CD14-positive monocyte (primary cell): ENCODE data around the gene ABTB2. TPM values are rescaled to one million over a fixed set of nuclear protein-coding genes. Genes with fewer than 3 reads are reported as not detected.

Experiments
- DNase-seq, 3 donors: peaks; one replicate each; pipeline ENCODE4 v3.0.0-alpha.2; 2011 to 2022
- H2AFZ ChIP-seq: 2 replicates; pipeline ENCODE4 v1.6.0; 2012; ENCODE audit warnings: mild to moderate bottlenecking, low read depth, low read length, inconsistent platforms; ENCODE audit not compliant: insufficient read depth, poor library complexity, severe bottlenecking
- H3K27ac ChIP-seq, 2 donors: 1 replicate in 1 of 2; 2 replicates in 1 of 2; pipeline ENCODE4 v1.5.1; 2012 to 2013; ENCODE audit warnings: low read length in 2 of 2, control low read depth in 1 of 2, inconsistent platforms in 1 of 2, low read depth in 1 of 2, mild to moderate bottlenecking in 1 of 2
- H3K27me3 ChIP-seq, 2 donors: one replicate each; pipeline versions ENCODE4 v1.6.0 to v1.6.1; 2011 to 2013; ENCODE audit warnings: low read length in 2 of 2; ENCODE audit not compliant: control insufficient read depth in 2 of 2, insufficient read depth in 2 of 2
- H3K36me3 ChIP-seq, 2 donors: replicated peaks in 1 of 2; 1 replicate in 1 of 2; 2 replicates in 1 of 2; pipeline versions ENCODE4 v1.5.1 to v1.6.1; 2012 to 2013; ENCODE audit warnings: low read length in 2 of 2, control low read depth in 1 of 2, inconsistent platforms in 1 of 2, mild to moderate bottlenecking in 1 of 2; ENCODE audit not compliant: insufficient read depth in 2 of 2, control insufficient read depth in 1 of 2
- H3K4me1 ChIP-seq, 2 donors: 1 replicate in 1 of 2; 2 replicates in 1 of 2; pipeline versions ENCODE4 v1.5.1 to v1.6.1; 2012 to 2013; ENCODE audit warnings: low read length in 2 of 2, control low read depth in 1 of 2, inconsistent platforms in 1 of 2, mild to moderate bottlenecking in 1 of 2, moderate library complexity in 1 of 2; ENCODE audit not compliant: insufficient read depth in 2 of 2, control insufficient read depth in 1 of 2
- H3K4me2 ChIP-seq: replicated peaks from 2 replicates; pipeline ENCODE3; 2012; ENCODE audit warnings: low read length, moderate library complexity, mild to moderate bottlenecking; ENCODE audit not compliant: poor library complexity, severe bottlenecking; ENCODE audit errors: extremely low read depth
- H3K4me3 ChIP-seq, 3 experiments: fragments of 200-600 bp in 1 of 3; sonication (generic) in 1 of 3; replicated peaks in 1 of 3; 1 replicate in 2 of 3; 2 replicates in 1 of 3; pipeline ENCODE4 v1.5.1; 2011 to 2013; ENCODE audit warnings: low read length in 3 of 3, mild to moderate bottlenecking in 3 of 3, control low read depth in 2 of 3, low read depth in 2 of 3, inconsistent platforms in 1 of 3, moderate library complexity in 1 of 3
- H3K79me2 ChIP-seq: 2 replicates; pipeline ENCODE4 v1.6.0; 2012; ENCODE audit warnings: mild to moderate bottlenecking, control low read depth, inconsistent platforms, low read length, moderate library complexity; ENCODE audit not compliant: insufficient read depth
- H3K9ac ChIP-seq: 2 replicates; pipeline ENCODE4 v1.6.0; 2017; ENCODE audit warnings: low read length, mild to moderate bottlenecking; ENCODE audit not compliant: insufficient read depth, poor library complexity, severe bottlenecking
- H3K9me3 ChIP-seq, 2 donors: replicated peaks in 1 of 2; 1 replicate in 1 of 2; 2 replicates in 1 of 2; pipeline versions ENCODE4 v1.5.1 to v1.6.1; 2012 to 2013; ENCODE audit warnings: low read length in 2 of 2, control low read depth in 1 of 2; ENCODE audit not compliant: control insufficient read depth in 1 of 2, insufficient read depth in 1 of 2
- H4K20me1 ChIP-seq: 2 replicates; pipeline ENCODE4 v1.6.0; 2012; ENCODE audit warnings: mild to moderate bottlenecking, low read length, control low read depth, moderate library complexity; ENCODE audit not compliant: insufficient read depth
- H3K27ac Mint-ChIP-seq, 7 donors: one replicate each; pipeline ENCODE4 v1.8.0; 2020; ENCODE audit warnings: mild to moderate bottlenecking in 7 of 7, mixed read lengths in 7 of 7, moderate library complexity in 6 of 7, inconsistent platforms in 2 of 7
- H3K27me3 Mint-ChIP-seq, 3 donors: one replicate each; pipeline ENCODE4 v1.8.0; 2021 to 2022; ENCODE audit warnings: low read depth in 3 of 3, mild to moderate bottlenecking in 3 of 3, mixed read lengths in 3 of 3, moderate library complexity in 3 of 3, inconsistent platforms in 1 of 3
- H3K36me3 Mint-ChIP-seq, 2 donors: one replicate each; pipeline ENCODE4 v1.8.0; 2020; ENCODE audit warnings: mixed read lengths in 2 of 2, inconsistent platforms in 1 of 2, mild to moderate bottlenecking in 1 of 2
- H3K4me1 Mint-ChIP-seq: one replicate; pipeline ENCODE4 v1.8.0; 2020; ENCODE audit warnings: mild to moderate bottlenecking, mixed read lengths
- H3K4me3 Mint-ChIP-seq, 2 donors: one replicate each; pipeline ENCODE4 v1.8.0; 2020; ENCODE audit warnings: mild to moderate bottlenecking in 2 of 2, mixed read lengths in 2 of 2, moderate library complexity in 1 of 2
- H3K9me3 Mint-ChIP-seq, 7 donors: one replicate each; pipeline ENCODE4 v1.8.0; 2020 to 2022; ENCODE audit warnings: mixed read lengths in 7 of 7, mild to moderate bottlenecking in 6 of 7, moderate library complexity in 6 of 7, inconsistent platforms in 2 of 7
- CTCF ChIP-seq: fragments of 200-600 bp; IDR thresholded peaks from one replicate; pipeline ENCODE4 v1.8.0; 2022; ENCODE audit warnings: antibody characterized with exemption, mild to moderate bottlenecking
- WGBS: methylation state at CpG from one replicate; pipeline ENCODE4 v1.1.5; 2013; ENCODE audit warnings: missing lambda C conversion rate; ENCODE audit not compliant: insufficient coverage; 5-methylcytosine and 5-hydroxymethylcytosine counted together
- intact Hi-C, 2 donors: fragments of 100-400 bp; cut with micrococcal nuclease; formaldehyde crosslinking; loops; one replicate each; pipeline versions ENCODE4 v1.15.0 to v1.15.1; 2023
- polyA plus RNA-seq, 3 donors: library from polyadenylated mRNA; depleted of rRNA in 1 of 3; unstranded in 2 of 3; stranded (reverse) in 1 of 3; fragments of 300-500 nt in 2 of 3; fragments of >200 nt in 1 of 3; fragmentation: Illumina TruSeq in 2 of 3; gene quantifications; 1 replicate in 2 of 3; 2 replicates in 1 of 3; pipeline ENCODE4 v1.2.3, GENCODE V29; 2012 to 2021

The ABTB2 gene
- polyA plus RNA-seq, 3 donors = 0.25 to 1.7 (median 0.26) TPM

GRCh38 chr11:34363363-34364084 is 5.7 kb upstream of the ABTB2 start:
- H3K36me3 Mint-ChIP-seq = no peaks in the 10 kb centered on the region
- no peak overlapping the region for H3K27ac ChIP-seq
- no peak overlapping the region for H3K4me2 ChIP-seq
- peaks cover 6 to 11% of the 10 kb centered on the region in 2 donors for H3K4me1 ChIP-seq
- no peaks in the 10 kb centered on the region for H3K36me3 ChIP-seq
- no peak overlapping the region for H2AFZ ChIP-seq
- no peak overlapping the region for H3K9ac ChIP-seq
- no peak for TF ChIP-seq CTCF
- no peaks in the 10 kb centered on the region for H3K79me2 ChIP-seq
- H3K9me3 Mint-ChIP-seq = no peaks in the 10 kb centered on the region
- 80% methylated on average over 5 of the region's 8 CpGs for WGBS
- intact Hi-C loops = loop anchor here (10.0 kb wide), 2 partner anchors 91 to 369 kb away; no protein-coding TSS in a partner anchor
- no peaks in the 10 kb centered on the region for H4K20me1 ChIP-seq
- no peaks in the 10 kb centered on the region for H3K9me3 ChIP-seq
- H3K27ac Mint-ChIP-seq = peak overlapping the region in 2 of 7 donors; percentile 3 to 34
- H3K4me3 Mint-ChIP-seq = no peak overlapping the region
- H3K4me3 ChIP-seq = no peak overlapping the region
- peaks cover 1% of the 10 kb centered on the region in 3 donors for H3K27me3 Mint-ChIP-seq
- H3K4me1 Mint-ChIP-seq = peaks cover 9% of the 10 kb centered on the region
- DNase-seq = no peak
- no peaks in the 10 kb centered on the region for H3K27me3 ChIP-seq

- intact Hi-C loops = loop anchor here (10.0 kb wide), 2 partner anchors 95 to 365 kb away; no protein-coding TSS in a partner anchor
- Histone ChIP-seq H2AFZ (no peak overlapping the region), H4K20me1 (peaks cover 14% of the 10 kb centered on the region), H3K4me3 (no peak overlapping the region), H3K9me3 (no peaks in the 10 kb centered on the region), H3K27ac (no peak overlapping the region), H3K27me3 (peaks cover 13 to 18% of the 10 kb centered on the region in 2 donors), H3K9ac (no peak overlapping the region), H3K36me3 (no peaks in the 10 kb centered on the region), H3K4me1 (peaks cover 30 to 39% of the 10 kb centered on the region in 2 donors), H3K4me2 (no peak overlapping the region), H3K79me2 (no peaks in the 10 kb centered on the region)
- no peak overlapping the region for H3K27ac Mint-ChIP-seq
- no peak for DNase-seq
- peaks cover 6 to 12% of the 10 kb centered on the region in 2 donors for H3K36me3 Mint-ChIP-seq
- H3K9me3 Mint-ChIP-seq = peaks cover 0 to 4% (median 0%) of the 10 kb centered on the region in 7 donors
- H3K4me3 Mint-ChIP-seq = no peak overlapping the region
- peaks cover 28% of the 10 kb centered on the region for H3K4me1 Mint-ChIP-seq
- no peak for TF ChIP-seq CTCF
- no CpG with 5 or more reads among the region's 1 CpG for WGBS
- peaks cover 16 to 26% (median 20%) of the 10 kb centered on the region in 3 donors for H3K27me3 Mint-ChIP-seq
These were observed 2.2 kb upstream of the ABTB2 start for GRCh38 chr11:34360046-34360445.
